ENCODE data around the gene FAM162B. TPM values are rescaled to one million over a fixed set of nuclear protein-coding genes. Genes with fewer than 3 reads are reported as not detected.
"Not testable (repeated sequence)": the region's sequence is repeated elsewhere in the genome, so short reads cannot be mapped to it uniquely, and the experiment has no call there.

Gene FAM162B
- total and polyA plus RNA-seq, 5 donors, result 0.70 to 3.9 (median 2.4) TPM

DNA sequence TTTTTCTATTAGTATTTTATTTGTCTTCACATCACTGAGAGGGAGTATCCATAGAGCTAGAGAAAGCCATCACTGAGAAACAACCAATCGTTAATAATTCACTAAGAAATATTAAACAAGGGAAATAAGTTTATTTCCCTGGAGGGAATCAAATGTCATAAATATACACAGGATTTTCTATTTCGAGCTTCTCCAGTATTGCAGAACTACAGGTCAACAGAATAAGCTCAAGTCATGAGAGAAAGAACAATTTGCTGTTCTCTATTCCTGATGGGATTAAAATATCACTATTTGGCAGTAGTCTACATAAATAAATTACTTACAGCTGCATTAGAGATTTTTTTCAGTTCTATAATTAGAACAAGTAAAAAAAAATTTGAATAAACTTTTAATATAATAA is 2.2 kb upstream of the FAM162B start:
- H3K27me3 ChIP-seq (ENCODE audit: control insufficient read depth, insufficient read depth), result no peaks in the 10 kb centered on the region
- DNase-seq, result no peak
- intact Hi-C loops (cut with DNase I), result no loop called here

DNA sequence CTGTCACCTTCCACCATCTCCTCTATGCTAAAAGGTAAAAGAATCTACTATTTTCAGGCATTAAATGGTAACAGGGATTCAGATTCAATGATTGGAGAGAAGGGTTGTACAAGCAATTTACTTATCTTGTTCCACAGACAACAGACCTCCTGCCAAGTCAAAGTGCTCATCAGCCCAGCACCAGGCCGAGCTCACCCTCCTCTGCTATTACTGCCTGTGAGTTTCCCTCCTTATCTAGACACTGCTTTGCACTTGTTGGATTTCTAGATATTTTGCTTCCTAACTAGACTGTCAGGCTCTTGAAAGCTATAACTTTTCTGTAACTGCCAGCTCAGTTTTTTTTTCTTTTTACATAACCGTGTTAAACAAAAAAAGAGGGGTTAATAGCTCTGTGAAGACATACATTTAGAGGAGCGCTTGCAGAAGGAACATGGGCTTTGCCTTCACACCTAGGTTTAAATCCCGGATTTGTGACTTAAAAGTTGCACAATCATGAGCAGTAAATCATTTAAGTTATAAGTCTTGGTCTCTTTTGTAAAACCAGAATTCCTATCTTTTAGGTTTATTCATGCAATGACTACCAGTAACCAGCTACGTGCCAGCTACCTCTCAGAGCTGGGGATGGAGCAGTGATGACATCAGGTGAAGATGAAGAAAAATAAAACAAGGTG is 1.1 kb upstream of the FAM162B start:
- no peak overlapping the region for H3K27ac ChIP-seq (ENCODE audit: low read length)
- intact Hi-C loops (cut with DNase I), result no loop called here
- no peaks in the 10 kb centered on the region for H3K27me3 ChIP-seq (ENCODE audit: control insufficient read depth, insufficient read depth)
- WGBS, result 65% methylated on average over 5 of the region's 5 CpGs
- DNase-seq (no peak), ATAC-seq (no peak)
- H3K9me3 ChIP-seq (ENCODE audit: control insufficient read depth, low read length), result no peaks in the 10 kb centered on the region
- H3K4me1 ChIP-seq (ENCODE audit: control insufficient read depth, insufficient read depth, low read length), result no peaks in the 10 kb centered on the region
- H3K4me3 ChIP-seq (ENCODE audit: low read length), result no peak overlapping the region

More for the DNA sequence above, 2.2 kb upstream of the FAM162B start:
- Histone ChIP-seq H3K4me1 (ENCODE audit: control insufficient read depth, insufficient read depth, low read length) (no peaks in the 10 kb centered on the region), H3K9me3 (ENCODE audit: control insufficient read depth, low read length) (no peaks in the 10 kb centered on the region), H3K27ac (ENCODE audit: low read length) (no peak overlapping the region), H3K4me3 (ENCODE audit: low read length) (no peak overlapping the region)
- 44% methylated on average over 2 of the region's 2 CpGs for WGBS
- ATAC-seq, result no peak

DNA sequence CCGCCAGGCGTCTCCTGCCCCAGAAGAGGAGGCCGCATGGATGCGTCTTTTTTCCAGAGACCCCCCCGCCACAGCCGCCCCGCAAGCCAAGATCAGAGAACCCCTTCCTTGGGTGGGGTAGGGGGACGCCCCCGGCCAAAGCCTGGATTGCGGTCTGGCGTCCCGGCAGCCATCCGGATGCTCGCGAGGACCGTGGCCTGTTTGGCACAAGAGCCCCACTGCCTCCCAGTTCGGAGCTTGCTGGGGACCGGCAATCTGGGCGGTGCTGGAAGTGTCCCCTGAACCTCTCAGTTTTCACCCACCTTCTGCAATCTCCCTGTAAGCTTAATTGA is 924 bp downstream of the FAM162B start:
- ATAC-seq (peak; percentile 51 to 67), DNase-seq (peak in 2 of 3 donors; percentile 21 to 59)
- Histone ChIP-seq H3K9me3 (ENCODE audit: control insufficient read depth, low read length) (no peaks in the 10 kb centered on the region), H3K4me1 (ENCODE audit: control insufficient read depth, insufficient read depth, low read length) (no peaks in the 10 kb centered on the region), H3K4me3 (ENCODE audit: low read length) (peak overlapping the region; percentile 55), H3K27ac (ENCODE audit: low read length) (no peak overlapping the region), H3K27me3 (ENCODE audit: control insufficient read depth, insufficient read depth) (no peaks in the 10 kb centered on the region)
- intact Hi-C loops (cut with DNase I), result no loop called here
- WGBS, result 20% methylated on average over 19 of the region's 19 CpGs

DNA sequence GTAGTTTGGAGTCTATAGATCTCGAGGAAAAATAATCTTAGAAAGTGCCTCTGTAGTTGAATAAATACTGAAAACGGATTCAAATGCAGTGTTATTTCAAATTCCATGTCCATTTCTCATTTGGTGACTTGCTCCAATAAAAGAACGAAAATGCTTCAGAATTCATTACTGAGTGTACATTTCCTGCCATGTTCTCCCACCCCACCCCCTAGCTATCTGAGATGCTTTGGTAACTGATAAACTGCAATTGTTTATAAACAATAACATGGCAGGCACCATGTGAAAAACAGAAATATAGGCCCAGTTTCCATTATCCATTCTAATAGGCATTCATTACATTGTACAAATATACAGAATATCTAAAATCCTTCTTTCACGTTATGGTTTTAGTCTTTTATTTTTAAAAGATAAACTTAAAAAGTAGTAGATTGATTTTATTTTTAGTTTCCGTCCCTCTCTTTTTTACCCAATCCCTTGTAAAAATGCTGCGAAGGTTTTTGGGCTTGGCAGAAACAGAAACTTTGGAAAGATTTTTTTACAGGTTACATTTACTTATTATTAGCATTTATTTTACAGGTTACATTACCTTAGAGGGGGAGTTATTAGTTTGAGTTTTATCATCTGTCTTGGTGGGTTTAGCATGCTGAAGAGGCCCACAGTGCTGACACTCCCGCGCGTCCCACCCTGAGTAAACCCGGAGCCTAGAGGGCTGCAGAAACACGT is 1.5 kb downstream of the FAM162B start:
- Histone ChIP-seq H3K27me3 (ENCODE audit: control insufficient read depth, insufficient read depth) (no peaks in the 10 kb centered on the region), H3K4me1 (ENCODE audit: control insufficient read depth, insufficient read depth, low read length) (no peaks in the 10 kb centered on the region), H3K27ac (ENCODE audit: low read length) (no peak overlapping the region), H3K9me3 (ENCODE audit: control insufficient read depth, low read length) (no peaks in the 10 kb centered on the region), H3K4me3 (ENCODE audit: low read length) (peak overlapping the region; percentile 55)
- 80% methylated on average over 11 of the region's 11 CpGs for WGBS
- DNase-seq, result peak in 1 of 3 donors; percentile 51
- intact Hi-C loops (cut with DNase I), result no loop called here
- ATAC-seq, result peak in 1 of 2 donors; percentile 64

GRCh38 chr6:116763048-116763447 is 2.5 kb downstream of the FAM162B start:
- intact Hi-C loops (cut with DNase I), result no loop called here
- H3K4me3 ChIP-seq (ENCODE audit: low read length), result no peak overlapping the region
- H3K4me1 ChIP-seq (ENCODE audit: control insufficient read depth, insufficient read depth, low read length), result no peaks in the 10 kb centered on the region
- ATAC-seq, result no peak
- DNase-seq, result no peak
- no peaks in the 10 kb centered on the region for H3K27me3 ChIP-seq (ENCODE audit: control insufficient read depth, insufficient read depth)
- H3K9me3 ChIP-seq (ENCODE audit: control insufficient read depth, low read length), result no peaks in the 10 kb centered on the region
- no peak overlapping the region for H3K27ac ChIP-seq (ENCODE audit: low read length)

DNA sequence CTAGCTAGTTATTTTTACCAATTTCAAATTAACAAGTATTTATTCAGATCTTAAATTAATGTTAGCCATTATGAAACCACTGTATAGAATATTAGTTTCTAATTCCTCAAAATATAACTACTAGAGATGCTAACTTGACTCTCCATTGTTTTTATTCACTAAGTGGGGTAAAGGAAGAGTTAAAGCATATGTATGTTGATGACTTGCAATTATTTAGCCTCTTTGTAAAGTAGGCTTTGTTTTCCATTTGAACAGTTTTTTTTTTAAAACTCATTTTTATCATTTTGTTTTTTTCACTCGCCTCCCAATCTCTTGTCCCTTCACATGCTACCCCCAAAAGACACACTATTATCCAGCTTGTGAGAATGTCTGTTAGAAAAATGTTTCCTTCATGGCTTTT is 3.3 kb downstream of the FAM162B start:
- WGBS, result 88% methylated on average over 1 of the region's 1 CpG
- ATAC-seq (no peak), DNase-seq (no peak)
- Histone ChIP-seq H3K4me1 (ENCODE audit: control insufficient read depth, insufficient read depth, low read length) (no peaks in the 10 kb centered on the region), H3K4me3 (ENCODE audit: low read length) (no peak overlapping the region), H3K27ac (ENCODE audit: low read length) (no peak overlapping the region), H3K27me3 (ENCODE audit: control insufficient read depth, insufficient read depth) (no peaks in the 10 kb centered on the region), H3K9me3 (ENCODE audit: control insufficient read depth, low read length) (no peaks in the 10 kb centered on the region)
- intact Hi-C loops (cut with DNase I), result no loop called here

DNA sequence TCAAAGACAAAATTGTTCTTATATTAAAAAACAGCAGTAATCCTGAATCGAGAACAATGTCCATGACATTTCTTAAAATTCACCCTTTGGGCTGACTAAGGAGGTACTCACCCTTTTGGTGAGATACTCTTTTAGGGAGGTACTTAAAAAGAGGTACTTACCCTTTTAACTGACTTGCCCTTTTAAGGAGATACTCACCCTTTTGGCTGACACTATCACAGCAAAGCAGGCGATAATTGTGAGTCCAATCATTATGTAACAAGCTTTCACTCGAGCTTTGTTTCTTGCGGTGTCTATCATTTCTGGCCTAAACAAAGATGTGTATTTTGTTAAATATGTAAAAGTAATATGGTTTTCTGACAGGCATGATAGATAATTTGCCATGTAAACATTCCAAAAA is 3.7 kb downstream of the FAM162B start:
- H3K27ac ChIP-seq (ENCODE audit: low read length), result no peak overlapping the region
- no peak overlapping the region for H3K4me3 ChIP-seq (ENCODE audit: low read length)
- H3K9me3 ChIP-seq (ENCODE audit: control insufficient read depth, low read length), result no peaks in the 10 kb centered on the region
- no peak for ATAC-seq
- no peaks in the 10 kb centered on the region for H3K4me1 ChIP-seq (ENCODE audit: control insufficient read depth, insufficient read depth, low read length)
- WGBS, result 64% methylated on average over 4 of the region's 4 CpGs
- intact Hi-C loops (cut with DNase I), result no loop called here
- no peak for DNase-seq
- H3K27me3 ChIP-seq (ENCODE audit: control insufficient read depth, insufficient read depth), result no peaks in the 10 kb centered on the region

GRCh38 chr6:116745176-116745575 is 20.3 kb downstream of the FAM162B start:
- Histone ChIP-seq H3K9me3 (ENCODE audit: control insufficient read depth, low read length) (no peaks in the 10 kb centered on the region), H3K4me1 (ENCODE audit: control insufficient read depth, insufficient read depth, low read length) (no peaks in the 10 kb centered on the region), H3K4me3 (ENCODE audit: low read length) (no peak overlapping the region), H3K27me3 (ENCODE audit: control insufficient read depth, insufficient read depth) (no peaks in the 10 kb centered on the region), H3K27ac (ENCODE audit: low read length) (no peak overlapping the region)
- DNase-seq, result no peak
- WGBS, result 55% methylated on average over 5 of the region's 5 CpGs
- intact Hi-C loops (cut with DNase I), result no loop called here
- no peak for ATAC-seq

DNA sequence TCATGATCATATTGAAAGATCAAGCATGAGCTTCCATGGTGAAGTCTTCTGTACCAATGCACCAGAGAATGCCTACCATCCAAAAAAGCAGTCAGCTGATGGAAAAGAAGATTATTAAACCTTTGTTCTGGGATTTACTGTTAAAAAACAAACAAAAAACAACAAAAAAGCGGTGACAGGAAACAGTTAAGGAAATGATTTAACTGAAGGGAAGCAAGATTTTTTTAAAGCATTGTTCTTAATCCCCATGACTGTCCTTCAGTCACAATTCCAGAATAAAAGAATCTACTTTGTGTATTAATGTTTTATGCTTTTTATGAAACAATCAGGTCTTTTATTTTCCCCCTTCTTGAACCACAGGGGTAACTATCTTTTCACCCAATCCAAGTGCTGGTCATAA is 23.9 kb downstream of the FAM162B start:
- Histone ChIP-seq H3K9me3 (ENCODE audit: control insufficient read depth, low read length) (no peaks in the 10 kb centered on the region), H3K27ac (ENCODE audit: low read length) (no peak overlapping the region), H3K4me3 (ENCODE audit: low read length) (no peak overlapping the region), H3K4me1 (ENCODE audit: control insufficient read depth, insufficient read depth, low read length) (no peaks in the 10 kb centered on the region), H3K27me3 (ENCODE audit: control insufficient read depth, insufficient read depth) (no peaks in the 10 kb centered on the region)
- intact Hi-C loops (cut with DNase I), result no loop called here
- no peak for ATAC-seq
- 69% methylated on average over 1 of the region's 1 CpG for WGBS
- no peak for DNase-seq

- DNase-seq; intact Hi-C loops (cut with DNase I); H3K4me1 ChIP-seq (ENCODE audit: control insufficient read depth, insufficient read depth, low read length); ATAC-seq; H3K4me3 ChIP-seq (ENCODE audit: low read length); H3K27ac ChIP-seq (ENCODE audit: low read length); H3K9me3 ChIP-seq (ENCODE audit: control insufficient read depth, low read length); H3K27me3 ChIP-seq (ENCODE audit: control insufficient read depth, insufficient read depth): not testable (repeated sequence)
- WGBS, result 95% methylated on average over 3 of the region's 3 CpGs
Observed at GRCh38 chr6:116740486-116740885, 25.0 kb downstream of the FAM162B start.

DNA sequence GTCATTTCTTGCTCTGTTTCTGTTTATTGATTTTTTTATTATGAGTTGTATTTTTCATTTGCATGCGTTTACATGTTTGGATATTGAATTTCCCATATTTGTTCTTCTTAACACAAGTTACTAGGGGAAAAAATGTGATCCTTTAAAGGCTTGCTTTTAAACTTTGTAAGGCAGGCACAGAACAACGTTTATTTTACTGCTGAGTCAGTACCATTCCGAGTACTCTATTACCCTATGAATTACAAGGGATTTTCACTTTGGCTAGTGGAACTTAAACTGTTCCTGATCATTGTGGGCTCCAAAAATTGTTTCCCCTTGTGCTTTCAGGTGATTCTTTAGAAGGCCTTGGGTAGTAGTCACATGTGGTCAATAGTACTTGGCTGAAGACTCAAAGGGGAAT is 28.5 kb downstream of the FAM162B start:
- H3K27ac ChIP-seq (ENCODE audit: low read length), result no peak overlapping the region
- no peak overlapping the region for H3K4me3 ChIP-seq (ENCODE audit: low read length)
- no peaks in the 10 kb centered on the region for H3K9me3 ChIP-seq (ENCODE audit: control insufficient read depth, low read length)
- no peaks in the 10 kb centered on the region for H3K27me3 ChIP-seq (ENCODE audit: control insufficient read depth, insufficient read depth)
- 96% methylated on average over 3 of the region's 3 CpGs for WGBS
- no peaks in the 10 kb centered on the region for H3K4me1 ChIP-seq (ENCODE audit: control insufficient read depth, insufficient read depth, low read length)
- intact Hi-C loops (cut with DNase I), result no loop called here
- DNase-seq (no peak), ATAC-seq (no peak)

Data from right cardiac atrium (tissue), 5 donors.